ENCODE results near the gene NUP133.
"Not testable (repeated sequence)": the region's sequence is repeated elsewhere in the genome, so short reads cannot be mapped to it uniquely, and the experiment has no call there.

NUP133 gene

DNA sequence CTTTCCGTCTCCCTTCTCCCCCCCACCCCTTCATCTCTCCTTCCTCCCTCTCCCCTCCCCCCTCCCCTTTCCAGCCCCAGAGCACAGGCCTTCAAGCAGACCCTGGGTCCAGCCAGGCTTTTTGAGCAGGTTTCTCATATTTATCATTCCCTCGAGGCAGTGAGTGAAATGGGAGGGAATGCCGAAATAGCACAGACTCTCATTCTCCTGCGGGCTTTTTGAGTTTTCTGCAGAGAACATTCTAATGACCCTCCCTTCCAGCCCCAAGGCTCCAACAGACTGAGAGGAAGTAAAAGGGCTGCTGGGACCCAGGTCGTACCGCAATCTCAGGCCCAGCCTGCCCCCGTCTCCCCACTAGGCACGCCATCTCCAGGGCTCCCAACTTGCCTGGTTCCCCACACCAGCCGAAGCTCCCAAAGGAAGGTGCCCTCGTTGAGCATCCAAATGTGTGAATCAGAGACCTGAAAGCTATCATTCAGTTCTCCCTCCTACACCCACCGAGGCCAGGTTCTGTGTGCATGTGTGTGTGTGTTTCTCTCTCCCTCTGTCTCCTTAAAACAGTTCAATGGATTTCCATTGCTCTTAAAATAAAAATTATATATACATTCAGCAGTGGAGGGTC lies 96.6 kb downstream of the NUP133 start:
- DNase-seq = no peak

DNA sequence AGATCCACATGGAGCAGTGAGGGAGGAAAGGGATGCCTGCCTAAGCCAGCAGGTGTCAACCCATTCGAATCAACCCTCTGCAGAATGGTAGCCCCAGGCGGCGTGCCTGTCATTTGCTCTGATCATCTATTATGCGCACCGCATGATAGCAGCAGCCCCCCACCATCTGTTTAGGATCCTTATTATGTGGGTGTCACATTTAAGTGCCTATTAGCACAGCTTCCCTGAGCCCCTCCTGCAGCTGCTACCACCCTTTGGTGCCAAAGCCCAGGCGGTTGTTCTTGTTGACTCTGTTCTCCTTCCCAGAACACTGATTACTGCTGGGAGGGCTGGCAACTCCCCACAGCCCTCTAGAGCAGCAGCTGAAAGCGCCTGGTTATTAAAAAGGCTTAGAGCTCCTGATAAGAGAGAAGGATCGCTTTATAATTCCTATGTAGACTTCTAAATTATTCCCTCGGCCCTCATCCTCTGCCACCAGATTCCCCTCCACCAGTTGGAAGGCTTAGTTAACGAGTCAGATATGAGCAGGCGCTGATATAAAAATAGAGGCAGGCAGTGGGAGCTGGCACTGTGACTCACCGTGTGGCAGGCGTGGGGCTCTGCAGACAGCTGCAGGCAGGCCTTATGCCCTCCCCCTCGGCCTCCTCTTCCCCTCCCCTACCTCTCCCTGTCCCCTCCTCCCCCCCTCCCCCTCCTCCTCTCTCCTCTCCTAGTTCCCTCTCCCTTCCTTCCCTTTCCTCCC lies 97.3 kb downstream of the NUP133 start:
- peak; percentile 65 for DNase-seq

DNA sequence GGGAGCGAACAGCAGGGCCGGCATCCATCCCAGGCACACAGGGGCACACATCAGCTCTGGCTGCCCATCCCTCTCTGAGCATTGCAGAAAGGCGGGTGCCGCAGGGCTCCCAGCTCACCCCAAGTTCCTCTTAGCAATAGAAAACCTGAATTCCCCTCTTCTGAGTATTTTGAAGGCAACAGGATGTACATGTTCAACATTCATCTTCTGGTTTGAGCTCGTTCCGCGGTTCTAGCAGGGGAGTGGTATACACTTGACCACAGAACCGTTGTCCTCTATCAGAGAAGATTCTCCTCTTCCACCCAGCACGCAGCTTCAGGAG lies 97.8 kb downstream of the NUP133 start:
- DNase-seq = no peak

DNA sequence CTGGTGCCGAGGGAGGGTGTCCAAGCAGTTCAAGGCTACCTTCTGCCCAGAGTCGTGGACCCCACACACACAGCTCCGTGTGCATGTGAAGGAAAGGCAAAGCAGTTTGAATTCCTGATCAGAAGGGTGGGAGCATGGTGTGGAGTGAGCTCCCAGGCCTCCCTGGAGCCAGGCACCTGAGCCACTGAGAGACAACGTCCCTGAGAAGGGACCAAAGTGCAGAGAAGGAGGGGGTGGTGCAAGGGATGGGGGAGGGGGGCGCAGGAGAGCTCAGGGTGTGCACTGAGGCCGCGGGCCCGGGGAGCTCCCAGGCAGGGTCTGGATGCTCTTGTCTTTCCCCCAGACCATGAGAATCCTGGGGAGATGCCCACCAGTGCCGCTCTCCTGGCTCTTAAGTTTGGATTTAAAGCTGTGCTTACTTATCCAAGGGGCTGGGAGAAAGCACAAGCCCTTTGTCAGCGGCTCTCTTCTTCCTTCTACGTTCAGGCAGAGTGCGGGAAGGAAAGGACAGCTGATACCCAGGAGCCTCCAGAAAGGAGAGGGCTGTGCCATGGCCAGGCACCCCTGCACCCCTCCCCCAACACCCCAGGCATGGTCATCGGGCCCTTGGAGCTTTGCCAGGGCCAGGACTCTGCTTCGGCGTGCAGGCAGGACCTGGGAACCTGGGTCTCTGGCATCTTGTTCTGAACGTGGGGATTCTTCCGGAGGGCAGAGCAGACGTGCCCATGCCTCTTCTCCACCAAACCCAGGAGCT lies 98.3 kb downstream of the NUP133 start:
- no peak for DNase-seq

DNA sequence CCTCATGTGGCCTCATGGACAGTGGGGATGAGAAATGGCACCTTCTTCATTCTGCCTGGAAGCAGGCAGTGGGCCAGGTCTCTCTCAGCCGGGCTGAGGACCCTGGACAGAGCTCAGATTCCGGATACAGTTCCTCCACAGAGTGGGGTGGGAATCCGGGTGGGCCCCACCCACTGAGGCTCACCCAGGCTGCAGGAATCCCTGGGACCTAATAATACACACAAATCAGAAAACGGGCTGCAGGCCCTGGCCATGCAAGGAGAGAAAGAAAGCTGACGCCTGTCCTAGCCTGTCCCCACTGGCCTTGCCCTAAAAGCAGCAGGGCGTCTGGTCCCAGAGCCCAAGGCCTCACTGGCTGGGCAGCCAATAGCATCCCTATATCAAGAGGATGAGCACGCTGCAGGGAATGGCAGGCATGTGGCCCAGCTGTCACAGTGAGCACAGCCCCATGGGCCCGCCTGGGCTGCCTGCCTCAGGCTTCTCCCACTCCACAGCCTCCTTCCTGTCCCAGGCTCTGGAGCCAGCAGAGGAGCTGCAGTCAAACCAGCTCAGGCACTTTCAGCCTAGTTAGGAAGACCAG lies 99.6 kb downstream of the NUP133 start:
- peak; percentile 61 for DNase-seq

DNA sequence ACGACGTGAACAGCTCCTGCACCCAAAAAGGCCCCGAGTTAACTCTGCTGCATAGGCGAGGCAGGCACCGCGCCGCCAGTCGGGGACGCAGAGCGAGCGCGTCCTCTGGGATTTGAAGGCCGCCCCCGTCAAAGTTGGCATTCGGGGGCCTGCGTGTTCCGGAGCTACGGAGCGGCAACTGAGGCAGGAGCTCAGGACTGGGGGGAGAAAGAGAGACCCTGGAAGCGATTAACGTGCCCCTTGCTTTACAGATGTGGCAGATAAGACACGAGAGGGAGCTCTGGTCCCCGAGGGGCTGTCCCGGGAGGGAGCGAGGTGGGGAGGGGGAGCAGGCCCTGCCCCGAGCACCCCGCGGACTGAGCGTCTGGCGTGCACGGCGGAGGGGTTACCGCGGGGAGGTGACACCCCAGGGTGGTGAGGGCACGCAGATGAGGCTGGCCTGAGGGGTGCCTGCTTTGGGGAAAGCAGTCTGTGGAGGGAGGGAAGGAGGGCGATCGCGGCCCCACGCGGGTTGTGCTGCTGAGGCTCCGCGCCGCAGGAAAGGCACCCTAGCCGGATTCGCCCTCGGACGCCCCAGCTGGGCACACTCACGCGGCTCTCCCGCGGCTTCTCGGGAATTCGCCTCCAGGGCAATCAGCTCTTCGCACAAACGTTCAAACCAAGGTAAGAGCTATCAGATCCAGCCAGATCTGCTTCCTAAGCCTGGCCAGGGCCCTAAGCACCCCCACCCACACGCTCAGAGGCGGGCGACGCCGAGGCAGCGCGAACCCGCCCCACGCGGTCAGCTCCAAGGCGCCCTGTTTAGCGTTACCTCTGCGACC lies 100.7 kb downstream of the NUP133 start:
- no peak for DNase-seq

DNA sequence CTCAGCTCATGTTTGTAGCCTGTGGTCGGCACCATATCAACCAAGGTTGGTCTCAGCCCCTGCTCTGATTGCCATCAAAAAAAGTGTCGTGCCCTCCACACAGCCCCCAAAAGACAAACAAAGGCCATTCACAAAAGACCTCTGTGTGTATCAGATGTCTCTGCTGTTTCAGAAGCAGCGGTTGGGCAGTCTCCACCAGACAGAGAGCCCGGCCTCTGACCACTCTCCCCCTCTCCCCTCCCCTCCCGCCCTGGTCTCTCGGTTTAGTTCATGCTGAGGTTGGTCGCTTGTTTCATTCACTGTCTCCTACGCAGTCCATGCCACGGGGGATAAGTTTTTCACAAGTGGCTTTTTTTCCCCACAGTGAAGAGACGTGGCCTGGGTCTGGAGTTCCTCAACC lies 101.3 kb downstream of the NUP133 start:
- no peak for DNase-seq

DNA sequence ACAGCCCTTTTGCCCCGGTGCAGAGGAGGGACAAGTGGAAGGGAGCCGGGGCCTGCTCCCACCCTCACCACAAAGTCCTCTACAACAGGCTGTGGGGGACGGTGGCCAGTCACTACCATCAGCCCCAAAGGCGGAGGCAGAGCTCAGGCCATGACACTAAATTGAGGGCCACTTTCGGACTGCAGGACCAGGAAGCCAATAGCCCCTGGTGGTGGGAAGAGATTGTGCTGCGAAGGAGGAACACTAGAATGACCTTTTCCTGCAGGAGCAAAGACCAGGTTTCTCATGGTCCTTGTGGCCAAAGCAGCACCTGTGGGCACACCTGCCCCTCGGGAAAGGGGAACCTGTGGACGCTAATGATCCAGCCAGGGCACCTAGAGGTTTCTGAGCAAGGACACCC lies 104.6 kb downstream of the NUP133 start:
- no peak for DNase-seq

DNA sequence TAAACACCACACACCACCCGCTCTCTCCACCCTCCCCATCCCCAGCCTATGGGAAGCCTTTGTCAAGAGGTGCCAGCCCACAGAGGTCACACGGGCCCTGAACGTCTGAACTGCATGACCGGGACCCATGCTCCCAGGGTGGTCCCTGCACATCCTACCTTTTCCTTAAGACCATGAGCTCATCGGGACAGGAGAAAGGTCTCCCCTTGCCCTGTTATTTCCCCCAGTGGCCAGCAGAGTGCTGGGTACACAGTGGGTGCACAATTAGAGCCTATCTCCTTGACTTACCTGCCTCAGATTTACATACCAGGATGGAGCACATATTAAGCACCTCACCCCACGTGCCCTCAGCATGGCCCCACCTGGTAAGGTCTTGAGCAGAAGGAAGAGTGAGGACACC lies 105.1 kb downstream of the NUP133 start:
- DNase-seq = no peak

DNA sequence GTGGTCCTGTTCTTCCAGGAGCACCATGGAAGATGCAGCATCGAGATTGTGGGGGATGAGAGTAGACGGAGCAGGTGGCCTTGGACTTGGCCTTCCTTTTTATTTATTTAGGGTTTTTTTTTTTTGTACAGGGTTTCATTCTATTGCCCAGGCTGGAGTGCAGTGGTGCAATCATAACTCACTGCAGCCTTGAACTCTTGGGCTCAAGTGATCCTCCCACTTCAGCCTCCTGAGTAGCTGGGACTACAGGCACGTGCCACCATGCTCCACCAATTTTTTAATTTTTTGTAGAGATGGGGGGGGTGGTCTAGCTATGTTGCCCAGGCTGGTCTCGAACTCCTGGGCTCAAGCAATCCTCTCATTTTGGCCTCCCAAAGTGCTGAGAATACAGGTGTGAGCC lies 105.8 kb downstream of the NUP133 start:
- not testable (repeated sequence) for DNase-seq

DNA sequence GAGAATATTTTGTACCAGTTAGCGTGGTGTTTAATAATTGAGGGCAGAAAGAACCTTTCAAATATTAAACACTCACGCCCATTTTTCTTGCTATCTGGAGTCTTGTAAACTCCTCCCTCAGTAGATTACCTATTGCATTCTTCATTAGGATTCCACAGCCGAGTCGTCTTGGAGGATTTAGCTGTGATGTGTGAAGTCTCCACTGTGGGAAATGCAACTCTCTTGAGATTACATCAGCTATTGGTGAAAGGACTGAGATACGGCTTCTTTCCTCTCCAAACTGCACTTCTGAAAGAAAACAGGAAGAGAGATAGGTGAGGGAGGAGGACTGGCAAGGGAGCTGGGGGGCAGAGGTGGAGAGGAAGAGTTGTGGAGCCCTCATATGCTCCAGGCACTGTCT lies 110.4 kb downstream of the NUP133 start:
- no peak for DNase-seq

DNA sequence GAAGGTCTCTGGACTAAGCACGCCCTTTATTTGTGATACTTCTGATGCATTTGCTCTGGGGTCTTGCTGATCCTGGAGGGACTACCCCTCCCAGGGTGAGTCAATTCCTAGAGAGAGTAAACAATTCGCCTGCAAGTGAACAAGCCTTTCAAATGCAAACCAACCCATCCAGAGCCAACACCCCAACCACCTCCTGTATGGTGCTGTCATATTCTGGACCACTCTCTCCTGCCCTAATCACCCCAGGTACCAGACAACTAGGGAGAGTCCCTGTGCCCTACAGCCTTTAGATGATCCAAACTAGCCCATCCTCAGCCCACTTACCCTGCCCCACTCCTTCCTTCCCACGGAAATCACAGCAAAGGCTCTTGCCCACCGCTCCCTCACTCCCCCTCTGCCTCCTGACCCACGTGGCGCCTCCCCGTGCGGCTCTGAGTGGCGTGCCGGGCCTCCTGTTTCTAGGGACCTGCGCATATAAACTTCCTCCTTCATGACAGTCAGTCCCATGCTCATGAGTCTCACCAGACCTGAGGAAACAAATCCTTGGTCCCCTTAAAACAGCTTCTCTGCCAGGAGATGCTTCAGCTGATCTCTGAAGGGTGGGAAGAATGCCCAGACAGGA lies 111.4 kb downstream of the NUP133 start:
- no peak for DNase-seq

DNA sequence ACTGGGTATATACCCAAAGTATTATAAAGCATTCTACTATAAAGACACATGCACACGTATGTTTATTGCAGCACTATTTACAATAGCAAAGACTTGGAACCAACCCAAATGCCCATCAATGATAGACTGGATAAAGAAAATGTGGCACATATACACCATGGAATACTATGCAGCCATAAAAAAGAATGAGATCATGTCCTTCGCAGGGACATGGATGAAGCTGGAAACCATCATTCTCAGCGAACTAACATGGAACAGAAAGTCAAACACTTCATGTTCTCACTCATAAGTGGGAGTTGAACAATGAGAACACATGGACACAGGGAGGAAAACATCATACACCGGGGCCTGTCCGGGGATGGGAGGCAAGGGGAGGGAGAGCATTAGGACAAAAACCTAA lies 113.6 kb downstream of the NUP133 start:
- DNase-seq = not testable (repeated sequence)

DNA sequence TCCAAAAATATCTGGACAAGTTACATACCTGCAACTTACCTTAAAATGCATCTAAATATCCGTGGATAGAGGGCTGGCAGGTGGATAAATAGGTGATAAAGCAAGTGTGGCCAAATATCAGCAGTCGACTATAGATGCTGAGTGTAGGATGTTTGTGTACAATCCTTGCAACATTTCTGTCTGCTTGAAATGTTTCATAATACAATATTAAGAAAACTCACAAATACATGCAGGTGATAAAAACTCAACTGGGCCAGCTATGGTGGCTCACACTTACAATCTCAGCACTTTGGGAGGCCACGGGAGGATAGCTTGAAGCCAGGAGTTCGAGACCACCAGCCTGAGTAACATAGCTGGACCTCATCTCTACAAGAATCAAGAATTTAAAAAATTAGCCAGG lies 115.2 kb downstream of the NUP133 start:
- DNase-seq = no peak

All from fibroblast of skin of scalp (primary cell).